Forelimb muscle (tissue), 1 donor: ENCODE measurements around the gene EGR1. TPM values are rescaled to one million over a fixed set of nuclear protein-coding genes. Genes with fewer than 3 reads are reported as not detected.
"Not testable (repeated sequence)": the region's sequence is repeated elsewhere in the genome, so short reads cannot be mapped to it uniquely, and the experiment has no call there.

Experiments
- DNase-seq: peaks from one replicate; pipeline ENCODE4 v3.0.0-alpha.2; 2013; ENCODE audit warnings: low read depth
- polyA plus RNA-seq: library from polyadenylated mRNA; unstranded; fragments of 120-200 nt; gene quantifications from one replicate; pipeline ENCODE4 v1.2.1, GENCODE V29; 2013; ENCODE audit not compliant: insufficient read length

Gene EGR1
- polyA plus RNA-seq, 1 donor: 152 TPM

DNA sequence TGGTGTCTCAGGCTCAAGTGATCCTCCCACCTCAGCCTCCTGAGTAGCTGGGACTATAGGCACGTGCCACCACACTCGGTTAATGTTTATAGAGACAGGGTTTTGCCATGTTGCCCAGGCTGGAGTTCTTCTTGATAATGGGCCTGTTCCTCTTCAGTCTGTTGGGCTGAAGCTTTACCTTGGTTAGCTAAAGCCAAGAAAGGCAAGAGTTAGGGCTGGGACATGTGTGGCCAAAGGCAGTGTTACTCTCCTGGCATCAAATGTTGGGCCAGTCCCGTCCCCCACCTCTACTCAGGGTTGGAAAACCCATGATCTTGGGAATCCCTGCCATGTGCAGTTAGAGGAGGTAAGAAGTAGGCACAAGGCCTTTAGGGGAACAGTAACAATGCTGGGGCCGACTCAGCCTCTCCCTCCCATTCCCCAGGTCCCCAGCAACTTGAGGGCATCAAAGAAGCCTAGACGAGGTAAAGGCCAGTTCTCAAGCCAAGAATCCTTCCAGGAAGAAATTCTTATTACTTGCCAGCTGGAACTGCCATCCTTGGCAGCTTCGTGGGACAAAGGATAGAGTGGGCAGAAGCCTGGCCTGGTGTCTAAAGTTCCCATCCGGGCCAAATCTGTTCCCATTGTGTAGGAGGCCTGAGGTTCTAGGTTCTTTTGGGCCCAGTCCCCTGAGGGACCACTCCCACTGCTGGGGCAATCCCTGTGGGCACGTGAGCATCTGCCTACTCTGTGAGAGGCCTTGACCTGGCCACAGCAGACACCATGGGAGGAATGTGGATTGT is 4.5 kb downstream of the EGR1 start:
- peak; percentile 70 for DNase-seq

DNA sequence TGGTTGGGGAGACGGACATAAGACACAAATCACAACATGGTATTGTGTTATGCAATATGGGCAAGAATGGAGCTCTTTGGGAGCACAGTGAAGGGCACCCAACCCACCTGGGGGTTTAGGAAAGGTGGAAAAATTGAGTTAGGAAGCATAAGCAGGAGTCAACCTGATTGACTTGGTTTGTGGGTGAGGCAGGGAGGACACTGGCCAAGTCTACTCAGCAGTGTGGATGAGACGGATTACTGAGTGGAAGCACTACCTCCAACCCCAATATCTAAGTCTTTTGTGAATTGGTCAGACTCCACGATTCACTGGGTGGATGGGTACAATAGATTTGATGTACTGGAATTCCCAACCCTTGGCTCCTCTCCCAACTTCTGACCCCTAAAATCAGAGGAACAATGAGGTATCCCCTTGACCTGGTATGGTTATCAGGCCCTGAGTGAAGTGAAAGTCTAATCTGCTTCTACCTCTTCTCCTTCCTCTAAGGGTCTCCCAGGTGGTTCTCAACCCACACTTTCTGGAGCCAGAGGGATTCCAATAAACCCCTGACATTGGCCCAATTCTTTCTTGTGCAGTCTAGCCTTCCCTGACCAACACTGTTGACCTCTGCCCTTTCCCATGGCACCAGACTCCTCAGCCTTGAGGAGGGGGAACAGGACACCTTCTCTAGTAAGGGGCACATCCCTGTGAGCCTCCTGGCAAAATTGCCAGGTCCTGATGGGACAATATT is 5.2 kb downstream of the EGR1 start:
- DNase-seq: peak; percentile 43

DNA sequence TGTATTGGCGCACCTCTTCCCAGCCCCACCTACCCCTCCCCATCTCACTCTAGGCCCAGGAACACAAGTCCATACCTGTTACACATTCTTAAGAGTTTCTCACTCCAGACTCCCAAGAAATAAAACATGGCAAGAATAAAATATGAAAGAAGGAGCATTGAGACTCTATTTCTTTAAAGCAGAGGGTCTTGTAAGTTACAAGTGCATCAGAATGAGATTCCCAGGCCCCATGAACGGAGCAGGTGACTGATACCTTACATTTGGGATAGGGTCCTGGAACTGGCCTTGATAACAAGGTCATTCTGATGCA is 5.7 kb downstream of the EGR1 start:
- no peak for DNase-seq

DNA sequence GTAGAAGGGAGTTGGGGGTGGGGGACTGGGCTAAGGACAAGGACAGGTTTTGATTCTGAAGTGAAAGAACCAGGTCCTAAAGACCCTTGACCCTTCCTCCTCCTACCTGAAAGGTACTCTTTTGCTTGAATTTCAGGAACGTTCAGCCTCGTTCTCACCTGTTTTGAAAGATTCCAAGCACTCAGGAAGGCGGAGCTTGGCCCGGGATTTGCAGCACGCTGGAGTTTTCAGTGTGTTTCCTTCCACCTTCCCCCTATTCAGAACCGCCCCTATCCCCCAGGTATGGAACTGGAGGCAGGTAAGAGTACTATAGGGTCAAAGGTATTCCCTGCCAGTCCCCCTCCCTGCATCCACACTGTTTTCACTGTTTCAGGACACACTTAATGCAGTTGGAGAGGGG is 7.1 kb downstream of the EGR1 start:
- DNase-seq: no peak

DNA sequence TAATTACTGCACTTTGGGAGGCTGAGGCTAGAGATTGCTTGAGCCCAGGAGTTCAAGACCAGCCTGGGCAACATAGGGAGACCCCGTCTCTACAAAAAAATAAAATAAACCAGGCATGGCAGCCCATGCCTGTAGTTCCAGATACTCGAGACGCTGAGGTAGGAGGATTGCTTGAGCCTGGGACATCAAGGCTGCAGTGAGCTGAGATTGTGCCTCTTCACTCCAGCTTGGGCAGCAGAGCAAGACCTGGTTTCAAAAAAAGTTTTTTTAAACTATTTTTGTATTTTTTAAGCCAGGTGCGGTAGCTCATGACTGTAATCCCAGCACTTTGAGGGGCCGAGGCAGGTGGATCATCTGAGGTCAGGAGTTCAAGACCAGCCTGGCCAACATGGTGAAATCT is 7.9 kb downstream of the EGR1 start:
- not testable (repeated sequence) for DNase-seq

DNA sequence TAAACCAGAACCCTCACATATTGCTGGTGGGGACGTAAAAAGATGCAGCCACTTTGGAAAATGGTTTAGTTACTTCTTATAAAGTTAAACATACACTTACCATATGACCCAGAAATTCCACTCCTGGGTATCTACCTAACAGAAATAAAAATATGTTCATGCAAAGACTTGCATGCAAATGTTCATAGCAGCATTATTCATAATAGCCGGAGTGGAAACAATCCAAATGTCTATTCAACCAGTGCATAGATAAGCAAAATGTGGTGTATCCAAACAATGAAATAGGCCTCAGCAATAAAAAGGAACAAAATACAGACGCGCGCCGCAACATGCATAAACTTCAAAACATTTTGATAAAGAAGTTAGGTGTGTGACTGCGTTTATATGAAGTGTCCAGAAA is 11.6 kb downstream of the EGR1 start:
- DNase-seq: no peak

DNA sequence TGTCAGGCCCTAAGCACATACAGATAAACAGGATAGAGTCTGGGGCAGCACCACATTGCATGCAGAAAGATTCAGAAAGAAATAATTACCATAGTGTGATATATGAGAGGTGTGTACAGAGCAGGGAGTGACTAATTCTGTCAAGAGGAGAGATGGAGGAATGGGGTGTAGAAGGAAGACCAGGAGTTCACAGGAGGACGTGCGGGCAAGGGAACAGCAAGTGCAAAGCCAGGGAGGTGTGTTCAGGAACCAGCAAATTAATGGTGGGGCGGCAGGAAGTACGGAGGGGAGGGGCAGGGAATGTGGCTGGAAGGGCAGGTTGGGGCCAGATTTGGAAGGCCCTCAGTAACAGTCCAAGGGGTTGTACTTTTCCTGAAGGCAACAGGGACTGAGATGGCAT is 17.4 kb downstream of the EGR1 start:
- no peak for DNase-seq

DNA sequence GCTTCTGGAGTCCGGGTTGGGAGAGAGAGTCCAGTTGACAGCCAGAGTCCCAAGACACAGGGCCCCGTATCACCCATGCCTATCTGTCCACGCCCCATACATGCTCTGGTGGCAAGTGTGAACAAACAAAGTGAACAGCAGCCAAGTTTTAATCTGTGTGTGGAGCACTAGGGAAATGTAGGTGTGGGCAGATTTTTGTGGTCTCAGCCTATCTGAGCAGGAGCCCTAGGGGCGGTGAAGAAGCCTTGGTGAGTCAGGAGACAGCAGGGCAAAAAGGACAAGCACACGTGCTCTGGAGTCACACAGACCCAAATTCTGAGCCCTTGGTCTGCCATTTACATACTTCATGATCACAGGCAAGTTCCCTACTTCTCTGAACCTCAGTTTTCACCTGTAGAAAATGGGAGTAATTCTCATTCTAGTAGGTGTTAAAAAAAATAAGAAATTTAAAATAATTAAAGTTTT is 23.2 kb downstream of the EGR1 start:
- DNase-seq: no peak

DNA sequence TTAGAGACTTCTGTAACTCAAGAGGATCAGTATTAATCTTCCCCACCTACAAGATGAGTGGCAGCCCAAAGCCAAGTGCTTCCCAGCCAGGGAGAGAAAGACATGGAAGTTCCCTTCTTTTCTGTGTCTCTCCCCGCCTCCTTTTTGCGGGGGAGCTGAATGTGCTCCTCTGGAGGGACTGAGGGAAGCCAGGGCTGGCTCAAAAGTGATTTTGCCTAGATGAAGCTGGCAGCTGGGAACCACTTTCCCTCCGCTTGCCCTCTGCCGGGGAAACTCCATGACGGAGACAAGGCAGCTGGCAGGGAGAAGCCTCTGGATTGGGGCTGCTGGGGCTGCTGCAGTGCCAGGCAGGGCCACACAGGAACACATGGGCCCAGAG is 24.4 kb downstream of the EGR1 start:
- DNase-seq: no peak

DNA sequence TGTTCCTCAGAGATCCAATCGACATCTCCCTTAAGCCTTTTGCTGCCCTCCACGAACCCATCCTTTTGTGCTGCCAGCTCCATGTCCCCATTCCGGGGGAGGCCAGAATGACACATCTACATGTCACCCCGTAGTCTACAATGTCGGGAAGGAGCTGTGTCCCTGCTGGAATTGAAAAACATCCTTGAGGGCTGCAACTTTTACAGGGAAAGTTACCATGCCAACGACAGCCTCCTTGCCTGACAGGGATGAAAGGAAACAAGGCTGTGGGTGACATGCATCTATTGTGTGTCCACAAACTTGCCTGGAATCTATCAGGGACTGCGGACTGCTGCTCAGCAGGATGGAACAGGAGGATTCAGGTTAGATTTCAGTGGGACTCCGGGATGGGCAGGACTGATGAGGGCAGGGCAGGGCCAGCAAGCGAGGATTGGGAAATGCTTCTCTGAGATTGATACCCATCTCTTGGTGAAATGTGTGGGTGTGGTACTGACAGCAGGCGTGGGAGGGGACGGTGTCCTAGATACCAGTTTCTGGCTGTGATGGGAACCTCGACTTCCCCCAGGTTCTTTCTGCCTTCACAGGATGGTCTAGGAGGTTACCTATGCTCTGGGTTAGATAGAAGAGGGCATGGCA is 25.5 kb downstream of the EGR1 start:
- no peak for DNase-seq

DNA sequence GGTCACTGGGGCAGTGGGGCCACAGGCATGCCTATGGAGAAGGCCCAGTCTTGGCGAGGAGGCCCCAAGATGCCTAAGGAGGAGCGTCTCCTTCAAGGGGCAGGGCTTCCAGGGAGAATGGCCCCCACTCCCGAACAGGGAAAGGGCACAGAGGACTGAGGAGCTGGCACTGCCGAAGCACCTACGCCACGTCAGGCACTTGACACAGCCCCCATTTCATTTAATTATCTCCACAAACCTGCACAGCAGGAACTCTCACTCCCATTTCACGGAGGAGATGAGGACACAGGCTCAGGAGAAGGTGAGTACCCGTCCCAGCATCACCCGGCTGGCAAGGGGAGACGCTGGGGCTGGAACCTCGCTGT is 26.0 kb downstream of the EGR1 start:
- no peak for DNase-seq

DNA sequence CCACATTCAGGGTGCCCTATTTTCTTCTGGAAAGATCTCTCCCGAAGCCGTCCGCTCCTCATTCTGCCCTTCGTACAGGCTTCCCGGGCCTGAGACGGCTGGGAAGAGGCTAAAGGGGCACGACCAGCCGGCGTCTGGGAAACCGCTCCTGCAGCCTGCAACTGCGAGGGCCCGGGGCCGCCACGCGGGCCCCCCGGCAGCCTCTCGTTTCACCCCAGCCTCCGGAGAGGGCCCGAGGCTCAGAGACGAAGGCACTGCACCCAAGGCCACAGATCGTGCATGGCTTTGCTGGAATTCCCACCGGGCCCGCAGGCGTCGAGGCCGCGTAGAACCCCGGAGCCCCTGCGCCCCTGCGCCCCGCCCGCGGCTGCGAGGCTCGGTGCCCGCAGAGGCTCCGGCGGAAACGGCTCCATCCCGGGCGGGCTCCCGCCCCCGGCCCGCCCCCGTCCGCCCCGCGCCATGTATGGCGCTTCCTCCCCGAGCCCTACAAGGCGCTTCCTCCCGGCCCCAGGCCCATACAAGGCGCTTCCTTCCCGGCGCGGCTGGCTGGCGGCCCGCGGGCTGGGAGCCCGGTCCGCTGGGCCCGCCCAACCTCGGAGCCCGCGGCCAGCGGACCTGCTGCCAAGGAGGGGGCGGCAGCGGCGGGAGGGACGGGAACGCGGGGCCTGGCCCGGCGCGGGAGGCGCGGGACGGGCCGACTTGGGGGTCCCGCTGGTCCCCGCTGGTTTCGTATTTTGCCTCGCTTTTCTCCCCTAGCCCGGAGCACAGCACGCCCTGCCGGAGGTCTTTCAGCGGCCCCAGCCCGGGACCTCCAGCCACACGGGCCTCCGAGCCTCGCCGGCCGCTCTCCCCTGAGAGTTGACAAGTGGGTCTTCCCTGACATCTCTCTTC is 26.6 kb downstream of the EGR1 start:
- peak; percentile 71 for DNase-seq

DNA sequence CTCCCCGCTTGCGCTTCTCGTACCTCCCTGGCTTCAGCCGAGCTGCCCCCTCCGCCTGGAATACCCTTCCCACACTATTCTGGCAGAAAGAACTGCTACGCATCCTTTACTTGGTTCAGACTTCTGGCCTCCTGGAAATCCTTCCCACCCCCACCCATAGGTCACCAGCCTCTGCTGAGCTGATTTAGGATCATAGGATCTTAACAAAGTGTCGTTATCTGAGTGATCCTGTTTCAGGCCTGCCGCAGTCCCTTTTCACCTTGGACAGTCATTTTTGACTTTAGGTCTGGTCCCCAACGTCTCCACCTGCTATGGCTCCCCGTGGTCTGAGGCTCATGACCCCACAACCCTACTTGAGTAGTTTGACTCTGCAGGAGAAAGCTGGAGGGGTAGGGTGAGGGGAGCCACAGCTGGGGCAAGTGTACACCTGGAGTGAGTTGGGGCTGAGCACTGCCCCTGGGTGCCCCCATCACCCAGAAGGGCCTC is 27.3 kb downstream of the EGR1 start:
- DNase-seq: no peak

DNA sequence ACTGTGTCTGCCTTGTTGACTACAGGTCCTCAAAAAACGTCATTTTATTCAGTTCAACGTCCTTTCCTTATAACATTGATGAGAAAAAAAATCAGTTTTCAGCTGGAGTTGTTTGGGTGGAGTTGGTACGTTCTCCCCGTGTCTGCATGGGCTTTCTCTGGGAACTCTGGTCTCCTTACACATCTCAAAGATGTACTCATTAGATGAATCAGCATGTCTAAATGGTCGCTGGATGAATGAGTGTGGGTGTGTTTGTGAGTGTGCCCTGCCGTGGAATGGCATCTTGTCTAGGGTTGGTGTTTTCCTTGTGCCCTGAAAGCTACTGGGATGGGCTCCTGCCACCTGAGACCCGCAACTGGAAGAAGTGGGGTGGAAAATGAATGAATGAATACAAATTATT is 30.1 kb downstream of the EGR1 start:
- DNase-seq: no peak

DNA sequence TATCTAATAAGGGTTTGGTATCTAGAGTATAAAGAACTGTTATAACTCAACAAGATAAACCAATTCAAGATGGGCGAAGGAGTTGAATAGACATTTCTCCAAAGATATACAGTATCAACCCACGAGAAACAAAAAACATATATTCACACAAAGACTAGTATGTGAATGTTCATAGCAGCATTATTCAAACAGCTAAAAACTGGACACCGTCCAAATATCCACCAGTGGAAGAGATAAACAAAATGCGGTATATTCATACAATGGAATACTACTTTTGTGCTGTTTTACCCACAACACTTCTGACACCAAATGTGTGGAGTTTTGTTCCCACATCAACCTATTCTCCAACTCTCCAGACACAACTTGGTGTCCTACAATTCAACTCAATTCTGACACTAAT is 33.1 kb downstream of the EGR1 start:
- no peak for DNase-seq

DNA sequence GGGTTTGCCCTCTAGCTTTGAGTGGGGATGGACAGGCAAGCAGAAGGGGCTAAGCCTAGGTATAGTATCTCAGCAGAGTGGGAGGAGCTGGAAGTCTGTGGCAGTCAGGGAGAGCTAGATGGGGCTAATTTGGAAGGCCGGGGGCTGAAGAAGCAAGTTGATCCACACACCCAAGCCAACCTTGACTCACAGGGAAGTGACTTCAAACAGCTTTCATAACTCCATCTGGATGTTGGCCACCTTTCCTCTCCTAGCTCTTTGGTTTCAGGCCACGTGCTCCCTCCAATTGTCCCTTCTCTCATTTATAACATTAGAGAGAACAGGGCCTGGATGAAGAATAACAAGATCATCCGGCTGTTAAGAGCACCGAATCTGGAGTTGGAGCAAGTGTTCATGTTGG is 36.8 kb downstream of the EGR1 start:
- DNase-seq: no peak

DNA sequence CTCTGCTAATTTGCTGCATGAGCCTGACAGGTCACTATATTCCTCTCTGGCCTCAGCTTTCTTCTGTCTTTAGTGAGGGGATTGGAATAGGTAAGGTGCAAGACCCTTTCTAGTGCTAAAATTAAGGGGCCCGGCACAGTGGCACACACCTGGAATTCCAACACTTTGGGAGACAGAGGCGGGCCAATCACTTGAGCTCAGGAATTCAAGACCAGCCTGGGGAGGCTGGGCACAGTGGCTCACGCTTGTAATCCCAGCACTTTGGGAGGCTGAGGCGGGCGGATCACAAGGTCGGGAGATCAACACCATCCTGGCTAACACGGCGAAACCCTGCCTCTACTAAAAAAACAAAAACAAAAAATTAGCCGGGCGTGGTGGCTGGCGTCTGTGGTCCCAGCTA is 37.2 kb downstream of the EGR1 start:
- DNase-seq: no peak

DNA sequence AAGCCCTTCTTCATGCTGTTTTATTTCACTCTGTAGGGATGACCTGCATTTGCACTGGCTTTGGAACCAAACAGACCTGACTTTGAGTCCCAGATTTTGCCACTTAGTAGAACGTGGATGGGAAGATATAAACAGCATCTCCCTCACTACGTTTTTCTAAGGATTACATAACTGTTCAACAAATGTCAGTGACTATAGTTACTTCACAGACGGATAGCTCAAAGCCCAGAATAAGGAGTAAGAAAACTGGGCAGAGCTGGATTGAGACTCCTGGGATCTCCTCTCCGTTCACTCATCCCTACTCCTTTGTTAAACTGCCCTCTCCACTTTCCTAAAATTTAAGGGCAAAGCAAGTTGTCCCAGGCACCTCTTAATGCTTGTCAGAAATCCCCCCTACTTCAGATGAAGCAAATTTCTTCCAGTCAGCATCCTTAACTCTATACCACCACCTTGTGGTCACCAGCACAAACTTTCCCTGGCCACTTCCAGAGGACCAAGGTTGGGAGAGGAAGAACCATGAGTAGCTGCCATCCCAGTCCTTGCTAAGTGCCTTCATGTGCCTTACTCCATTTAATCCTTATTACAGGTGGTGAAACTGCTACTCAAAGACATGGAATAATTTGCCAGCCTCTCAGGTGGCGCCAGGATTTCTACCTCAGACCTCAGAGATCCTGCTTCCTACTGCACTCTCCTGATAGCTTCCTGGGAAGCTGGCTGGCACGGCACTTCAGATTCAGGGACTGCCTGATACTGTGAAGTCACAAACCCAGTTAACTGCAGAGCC is 38.4 kb downstream of the EGR1 start:
- DNase-seq: peak; percentile 64

DNA sequence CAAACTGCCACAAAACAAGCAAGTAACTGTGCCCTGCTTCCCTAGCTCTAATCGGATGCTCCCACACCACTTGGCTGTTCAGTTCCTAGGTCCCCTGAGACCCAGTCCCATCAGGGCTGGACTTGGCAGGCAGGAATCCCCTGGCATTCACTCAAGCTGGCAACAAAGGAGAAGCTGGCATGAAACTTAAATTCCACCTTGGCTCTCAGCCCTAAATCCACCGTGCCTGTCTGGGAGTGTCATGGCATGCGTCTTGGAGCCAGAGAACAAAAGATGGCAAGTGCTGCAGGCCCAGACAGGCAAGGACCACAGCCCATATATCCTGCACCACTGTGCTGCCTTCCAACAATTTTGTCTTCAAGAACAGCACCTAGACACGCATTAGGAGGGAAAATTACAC is 39.5 kb downstream of the EGR1 start:
- DNase-seq: no peak

DNA sequence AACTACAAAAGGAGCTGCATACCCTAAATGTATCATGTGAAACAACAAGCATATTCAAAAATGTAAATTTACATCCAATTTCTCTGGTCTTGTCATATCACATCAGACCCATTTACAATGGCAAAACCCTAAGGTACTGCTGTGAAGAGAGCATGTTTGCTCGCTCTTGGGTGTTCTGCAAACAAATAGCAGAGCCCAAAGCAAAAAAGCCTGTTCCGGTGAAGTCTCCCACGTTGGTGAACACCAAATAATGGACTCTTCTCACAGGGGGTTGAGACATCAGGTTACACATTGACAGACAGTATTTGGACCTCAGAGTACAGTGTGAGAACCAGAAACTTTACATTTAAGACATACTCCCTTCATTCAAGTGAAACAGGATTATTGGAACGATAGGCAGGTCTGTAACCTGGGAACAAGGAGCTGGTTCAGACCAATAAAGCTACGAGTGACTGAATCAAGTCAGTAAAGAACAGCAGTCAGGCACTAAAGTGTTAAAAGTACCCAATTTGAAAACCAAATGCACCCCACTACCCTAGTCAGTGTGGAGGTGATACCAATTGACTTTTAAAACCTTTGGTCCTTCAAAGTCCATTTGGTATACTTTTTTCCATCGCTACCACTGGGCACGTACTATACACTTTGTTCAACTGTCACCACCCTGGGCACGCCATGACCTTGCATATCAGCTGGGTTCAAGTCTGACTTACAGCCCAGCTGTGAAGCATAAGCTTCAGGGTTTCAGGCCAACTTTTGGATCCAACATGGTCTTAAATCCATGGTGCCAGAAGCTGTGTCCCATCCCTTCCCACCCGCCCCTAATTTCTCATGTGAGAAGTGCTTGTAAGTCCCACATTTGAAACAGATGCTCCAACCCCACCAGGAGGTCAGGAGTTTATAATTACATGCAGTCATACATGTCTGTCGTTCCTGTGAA is 41.4 kb downstream of the EGR1 start:
- no peak for DNase-seq
